GM12878 (cell line): ENCODE data around the gene PPHLN1. TPM values are rescaled to one million over a fixed set of nuclear protein-coding genes. Genes with fewer than 3 reads are reported as not detected.

Source experiments
- ATAC-seq: fragments of 200-7000 bp; cut with Tn5 transposase; 3 replicates; pipeline ENCODE4 v1.9.1; 2020; ENCODE audit warnings: mild to moderate bottlenecking, moderate library complexity
- BruUV-seq: library from RNA; stranded (reverse); fragments of 400-500 nt; replicated peaks from 2 replicates; lab custom pipeline; 2021; lab: Mats Ljungman, UMichigan
- CTCF ChIA-PET: fragments of 300-600 bp; sonication (Branson Sonifier 250); formaldehyde crosslinking; extraction: SDS; loops from one replicate; lab custom pipeline; 2021; ENCODE audit warnings: inconsistent platforms; lab: Yijun Ruan, JAX
- POLR2A ChIA-PET: fragments of 350-600 bp; formaldehyde crosslinking; extraction: SDS; loops from one replicate; lab custom pipeline; 2021; ENCODE audit warnings: inconsistent platforms; lab: Charles Lee
- RAD21 ChIA-PET: fragments of 300-600 bp; sonication (Branson Sonifier 250); formaldehyde crosslinking; loops from one replicate; lab custom pipeline; 2023; ENCODE audit warnings: antibody characterized with exemption; ENCODE audit not compliant: unreplicated experiment; lab: Charles Lee
- SMC1A ChIA-PET: fragments of 300-600 bp; sonication (Branson Sonifier 250); formaldehyde crosslinking; loops from one replicate; lab custom pipeline; 2023; ENCODE audit not compliant: unreplicated experiment, uncharacterized antibody; lab: Charles Lee
- DNase-seq: peaks from one replicate; pipeline ENCODE4 v3.0.0-alpha.2; 2011; ENCODE audit warnings: low read depth, low spot score
- FAIRE-seq: peaks from 3 replicates; lab custom pipeline; 2011; peaks lifted over from hg19 to GRCh38; lab: Jason Lieb, UNC
- H2AFZ ChIP-seq: 2 replicates; pipeline ENCODE4 v1.6.0; 2011; ENCODE audit warnings: low read depth, low read length, control low read depth; ENCODE audit not compliant: control insufficient read depth
- H3K27ac ChIP-seq: 2 replicates; pipeline ENCODE4 v1.5.1; 2011; ENCODE audit warnings: control low read depth; ENCODE audit not compliant: control insufficient read depth, insufficient read depth
- H3K27me3 ChIP-seq, 2 experiments: replicated peaks in 1 of 2; 2 replicates each; pipeline versions ENCODE4 v1.6.0 to v1.6.1; 2011; ENCODE audit warnings: low read length in 1 of 2; ENCODE audit not compliant: control insufficient read depth in 2 of 2, insufficient read depth in 2 of 2
- H3K36me3 ChIP-seq, 2 experiments: 2 replicates each; pipeline ENCODE4 v1.5.1; 2011; ENCODE audit warnings: low read length in 1 of 2; ENCODE audit not compliant: control insufficient read depth in 2 of 2, insufficient read depth in 2 of 2
- H3K4me1 ChIP-seq: 2 replicates; pipeline ENCODE4 v1.6.1; 2011; ENCODE audit warnings: mild to moderate bottlenecking, low read length, moderate library complexity, mixed read lengths; ENCODE audit not compliant: control insufficient read depth, insufficient read depth
- H3K4me2 ChIP-seq: 2 replicates; pipeline ENCODE4 v1.6.0; 2011; ENCODE audit warnings: control low read depth; ENCODE audit not compliant: control insufficient read depth, insufficient read depth
- H3K4me3 ChIP-seq: fragments of 200-600 bp; sonication (generic); 2 replicates; pipeline ENCODE4 v1.5.1; 2016
- H3K79me2 ChIP-seq: 2 replicates; pipeline ENCODE4 v1.6.0; 2011; ENCODE audit warnings: low read length; ENCODE audit not compliant: control insufficient read depth, insufficient read depth
- H3K9ac ChIP-seq: 2 replicates; pipeline ENCODE4 v1.8.0; 2011; ENCODE audit warnings: low read length, control low read depth, mixed read lengths; ENCODE audit not compliant: control insufficient read depth, insufficient read depth
- H3K9me3 ChIP-seq: replicated peaks from 3 replicates; pipeline ENCODE4 v1.5.1; 2011; ENCODE audit warnings: mild to moderate bottlenecking, low read length; ENCODE audit not compliant: control insufficient read depth, insufficient read depth
- H4K20me1 ChIP-seq: 2 replicates; pipeline ENCODE4 v1.6.0; 2011; ENCODE audit not compliant: control insufficient read depth, insufficient read depth
- BRCA1 ChIP-seq: IDR thresholded peaks from 2 replicates; pipeline ENCODE4 v1.6.1; 2011; ENCODE audit warnings: low read depth, low read length, improper control_type of control experiment
- CBX5 ChIP-seq: sonication (generic); IDR thresholded peaks from 2 replicates; pipeline ENCODE4 v1.6.1; 2016; ENCODE audit warnings: low read depth, moderate library complexity, mild to moderate bottlenecking, inconsistent platforms
- CREB1 ChIP-seq: IDR thresholded peaks from 2 replicates; pipeline ENCODE4 v1.6.1; 2012; ENCODE audit warnings: low read depth, mild to moderate bottlenecking, inconsistent platforms
- EZH2 ChIP-seq: IDR thresholded peaks from 2 replicates; pipeline ENCODE4 v1.6.1; 2012; ENCODE audit warnings: low read depth, mild to moderate bottlenecking, control low read depth, inconsistent platforms, low read length, borderline replicate concordance; ENCODE audit not compliant: control insufficient read depth
- MEF2A ChIP-seq: IDR thresholded peaks from 2 replicates; pipeline ENCODE4 v1.6.1; 2011; ENCODE audit warnings: low read depth, mild to moderate bottlenecking, low read length, moderate library complexity; ENCODE audit not compliant: insufficient read depth
- POLR2A ChIP-seq: IDR thresholded peaks from 2 replicates; pipeline ENCODE4 v1.6.1; 2011; ENCODE audit warnings: low read depth, mild to moderate bottlenecking, low read length
- RAD21 ChIP-seq: IDR thresholded peaks from 2 replicates; pipeline ENCODE4 v1.6.1; 2011; ENCODE audit warnings: mild to moderate bottlenecking, low read depth, low read length, moderate library complexity; ENCODE audit not compliant: insufficient read depth
- RCOR1 ChIP-seq: conservative IDR thresholded peaks from 2 replicates; pipeline ENCODE4 v1.6.1; 2012; ENCODE audit warnings: low read depth, low read length, improper control_type of control experiment
- SIN3A ChIP-seq: IDR thresholded peaks from 2 replicates; pipeline ENCODE4 v1.6.1; 2012; ENCODE audit warnings: low read depth, low read length, improper control_type of control experiment
- SMAD5 ChIP-seq: IDR thresholded peaks from 2 replicates; pipeline ENCODE4 v1.6.1; 2016; ENCODE audit warnings: antibody characterized with exemption, low read depth
- SMARCA5 ChIP-seq: fragments of 450-650 bp; IDR thresholded peaks from 2 replicates; pipeline ENCODE4 v1.6.1; 2017; ENCODE audit warnings: mild to moderate bottlenecking
- ZNF24 ChIP-seq: fragments of 450-650 bp; IDR thresholded peaks from 2 replicates; pipeline ENCODE4 v1.6.1; 2017; ENCODE audit warnings: antibody characterized with exemption, mild to moderate bottlenecking
- WGBS: methylation state at CpG from one replicate; pipeline ENCODE4 v1.1.6; 2016; ENCODE audit warnings: low lambda C conversion rate; ENCODE audit not compliant: insufficient replicate concordance, insufficient coverage; ENCODE audit errors: missing lambda C conversion rate; 5-methylcytosine and 5-hydroxymethylcytosine counted together
- in situ Hi-C: fragments of 300-500 bp; cut with MboI; formaldehyde crosslinking; loops from 9 replicates; pipeline ENCODE4 v1.14.3; 2018; ENCODE audit warnings: mixed read lengths
- intact Hi-C: fragments of 100-400 bp; cut with micrococcal nuclease; formaldehyde crosslinking; loops from one replicate; pipeline ENCODE4 v1.14.2; 2022; ENCODE audit not compliant: unreplicated experiment
- polyA plus RNA-seq, 11 experiments: library from polyadenylated mRNA; depleted of rRNA in 4 of 11; unstranded in 6 of 11; stranded (reverse) in 5 of 11; fragments of >200 nt; fragmentation: Nextera tagmentation in 4 of 11; fragmentation: Illumina TruSeq in 1 of 11; extraction: Ambion mirVana in 4 of 11; extraction: Trizol in 1 of 11; gene quantifications; 1 replicate in 1 of 11; 2 replicates in 10 of 11; pipeline versions ENCODE4 v1.2.1 to v1.2.3, GENCODE V29; 2011 to 2016; ENCODE audit warnings: inconsistent platforms in 2 of 11, missing spikeins in 2 of 11, low read depth in 1 of 11
- total RNA-seq, 4 experiments: library from RNA; depleted of rRNA in 3 of 4; stranded (reverse); fragments of >200 nt in 3 of 4; fragmentation: Illumina TruSeq in 1 of 4; extraction: Trizol in 1 of 4; gene quantifications; 2 replicates each; pipeline versions ENCODE4 v1.2.1 to v1.2.3, GENCODE V29; 2013 to 2021
- TF ChIP-seq, protein P1 (sequence below): fragments of 150-350 bp; IDR thresholded peaks from 2 replicates; pipeline ENCODE4 v1.6.1; 2016; ENCODE audit warnings: low read depth, low read length
- TF ChIP-seq, protein P2 (sequence below): IDR thresholded peaks from 2 replicates; pipeline ENCODE4 v1.6.1; 2011; ENCODE audit warnings: borderline replicate concordance, low read depth, mild to moderate bottlenecking, moderate library complexity, mixed read lengths, low read length; ENCODE audit not compliant: insufficient read depth; ENCODE audit errors: extremely low read length
- TF ChIP-seq, protein P3 (sequence below): IDR thresholded peaks from 2 replicates; pipeline ENCODE4 v1.6.1; 2012; ENCODE audit warnings: improper control_type of control experiment, low read depth, low read length; ENCODE audit not compliant: insufficient replicate concordance

The PPHLN1 gene
- total and polyA plus RNA-seq, 10 of the 15 experiments (the other 5 are each of a cell fraction or from before 2014, with no cell fraction given), result 73.6 to 117 (median 92.1) TPM

DNA sequence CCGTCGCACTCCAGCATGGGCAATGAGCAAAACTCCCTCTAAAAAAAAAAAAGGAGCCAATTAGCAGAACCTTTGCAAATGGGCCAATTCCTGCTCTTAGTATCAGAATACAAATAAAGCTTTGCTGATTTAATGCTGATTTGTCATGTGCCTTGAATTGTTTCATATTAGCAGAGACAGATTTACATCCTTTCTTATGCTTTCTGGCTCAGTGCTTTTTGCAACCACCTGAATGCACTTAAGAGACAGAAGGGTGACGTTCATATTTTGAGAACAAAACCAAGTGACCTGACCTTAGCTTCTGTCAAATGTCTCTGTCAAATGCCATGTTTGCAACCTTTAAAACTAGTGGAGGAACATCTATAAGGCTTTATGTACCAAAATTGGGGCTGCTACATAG, 44.1 kb upstream of the PPHLN1 start (continued):
- TF ChIP-seq EZH2 (no peak), POLR2A (no peak), MEF2A (no peak)
- TF ChIP-seq, all 136 proteins: peak for 0

DNA sequence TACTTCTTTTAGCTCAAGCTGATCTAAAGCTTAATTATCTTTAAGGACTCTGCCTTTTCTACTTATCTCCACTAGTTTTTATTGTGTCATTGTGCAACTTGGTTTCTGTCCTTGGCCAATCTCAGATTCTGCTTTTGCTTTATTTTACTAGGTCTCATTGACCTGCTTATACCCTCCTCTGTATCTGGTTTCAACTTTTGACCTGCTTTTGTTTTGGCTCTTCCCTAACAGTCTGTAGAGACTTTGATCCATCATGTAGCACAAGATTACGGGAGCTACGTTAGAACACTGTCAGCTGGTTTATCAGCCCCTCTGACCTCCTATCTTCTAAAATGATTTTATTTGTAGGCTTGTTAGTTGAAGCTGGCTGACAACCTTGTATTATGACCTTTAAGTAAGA, 43.7 kb upstream of the PPHLN1 start:
- ChIA-PET SMC1A (interaction anchor here (0.9 to 1.4 kb wide), 5 partner anchors 12 to 119 kb away, joined by 3 read pairs; no protein-coding TSS in a partner anchor), POLR2A (no interaction called here), CTCF (interaction anchor here (0.5 to 2.1 kb wide), 4 partner anchors 11 to 50 kb away, joined by 3 to 9 read pairs (median 4); no protein-coding TSS in a partner anchor), RAD21 (interaction anchor here (1.0 to 1.4 kb wide), 3 partner anchors 9 to 17 kb away, joined by 3 to 4 read pairs (median 4); no protein-coding TSS in a partner anchor)
- no peak for FAIRE-seq
- in situ Hi-C loops (no loop called here), intact Hi-C loops (no loop called here)
- H3K9me3 ChIP-seq, result no peaks in the 10 kb centered on the region
- H3K4me3 ChIP-seq, result no peak overlapping the region
- no peaks in the 10 kb centered on the region for H3K27me3 ChIP-seq
- no peaks in the 10 kb centered on the region for H3K36me3 ChIP-seq
- H3K4me1 ChIP-seq, result peaks cover 3% of the 10 kb centered on the region; the same call in 1 of the 2 replicates
- H3K9ac ChIP-seq, result no peak overlapping the region
- no peaks in the 10 kb centered on the region for H4K20me1 ChIP-seq
- no peak for DNase-seq
- H2AFZ ChIP-seq, result no peak overlapping the region
- H3K27ac ChIP-seq, result no peak overlapping the region
- TF ChIP-seq ZNF24, result no peak
- TF ChIP-seq, protein P1, sequence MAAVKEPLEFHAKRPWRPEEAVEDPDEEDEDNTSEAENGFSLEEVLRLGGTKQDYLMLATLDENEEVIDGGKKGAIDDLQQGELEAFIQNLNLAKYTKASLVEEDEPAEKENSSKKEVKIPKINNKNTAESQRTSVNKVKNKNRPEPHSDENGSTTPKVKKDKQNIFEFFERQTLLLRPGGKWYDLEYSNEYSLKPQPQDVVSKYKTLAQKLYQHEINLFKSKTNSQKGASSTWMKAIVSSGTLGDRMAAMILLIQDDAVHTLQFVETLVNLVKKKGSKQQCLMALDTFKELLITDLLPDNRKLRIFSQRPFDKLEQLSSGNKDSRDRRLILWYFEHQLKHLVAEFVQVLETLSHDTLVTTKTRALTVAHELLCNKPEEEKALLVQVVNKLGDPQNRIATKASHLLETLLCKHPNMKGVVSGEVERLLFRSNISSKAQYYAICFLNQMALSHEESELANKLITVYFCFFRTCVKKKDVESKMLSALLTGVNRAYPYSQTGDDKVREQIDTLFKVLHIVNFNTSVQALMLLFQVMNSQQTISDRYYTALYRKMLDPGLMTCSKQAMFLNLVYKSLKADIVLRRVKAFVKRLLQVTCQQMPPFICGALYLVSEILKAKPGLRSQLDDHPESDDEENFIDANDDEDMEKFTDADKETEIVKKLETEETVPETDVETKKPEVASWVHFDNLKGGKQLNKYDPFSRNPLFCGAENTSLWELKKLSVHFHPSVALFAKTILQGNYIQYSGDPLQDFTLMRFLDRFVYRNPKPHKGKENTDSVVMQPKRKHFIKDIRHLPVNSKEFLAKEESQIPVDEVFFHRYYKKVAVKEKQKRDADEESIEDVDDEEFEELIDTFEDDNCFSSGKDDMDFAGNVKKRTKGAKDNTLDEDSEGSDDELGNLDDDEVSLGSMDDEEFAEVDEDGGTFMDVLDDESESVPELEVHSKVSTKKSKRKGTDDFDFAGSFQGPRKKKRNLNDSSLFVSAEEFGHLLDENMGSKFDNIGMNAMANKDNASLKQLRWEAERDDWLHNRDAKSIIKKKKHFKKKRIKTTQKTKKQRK, result no peak
- TF ChIP-seq, protein P2, sequence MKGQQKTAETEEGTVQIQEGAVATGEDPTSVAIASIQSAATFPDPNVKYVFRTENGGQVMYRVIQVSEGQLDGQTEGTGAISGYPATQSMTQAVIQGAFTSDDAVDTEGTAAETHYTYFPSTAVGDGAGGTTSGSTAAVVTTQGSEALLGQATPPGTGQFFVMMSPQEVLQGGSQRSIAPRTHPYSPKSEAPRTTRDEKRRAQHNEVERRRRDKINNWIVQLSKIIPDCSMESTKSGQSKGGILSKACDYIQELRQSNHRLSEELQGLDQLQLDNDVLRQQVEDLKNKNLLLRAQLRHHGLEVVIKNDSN, result no peak
- TF ChIP-seq SIN3A, result no peak
- TF ChIP-seq SMARCA5, result no peak
- TF ChIP-seq RAD21, result no peak
- TF ChIP-seq, protein P3, sequence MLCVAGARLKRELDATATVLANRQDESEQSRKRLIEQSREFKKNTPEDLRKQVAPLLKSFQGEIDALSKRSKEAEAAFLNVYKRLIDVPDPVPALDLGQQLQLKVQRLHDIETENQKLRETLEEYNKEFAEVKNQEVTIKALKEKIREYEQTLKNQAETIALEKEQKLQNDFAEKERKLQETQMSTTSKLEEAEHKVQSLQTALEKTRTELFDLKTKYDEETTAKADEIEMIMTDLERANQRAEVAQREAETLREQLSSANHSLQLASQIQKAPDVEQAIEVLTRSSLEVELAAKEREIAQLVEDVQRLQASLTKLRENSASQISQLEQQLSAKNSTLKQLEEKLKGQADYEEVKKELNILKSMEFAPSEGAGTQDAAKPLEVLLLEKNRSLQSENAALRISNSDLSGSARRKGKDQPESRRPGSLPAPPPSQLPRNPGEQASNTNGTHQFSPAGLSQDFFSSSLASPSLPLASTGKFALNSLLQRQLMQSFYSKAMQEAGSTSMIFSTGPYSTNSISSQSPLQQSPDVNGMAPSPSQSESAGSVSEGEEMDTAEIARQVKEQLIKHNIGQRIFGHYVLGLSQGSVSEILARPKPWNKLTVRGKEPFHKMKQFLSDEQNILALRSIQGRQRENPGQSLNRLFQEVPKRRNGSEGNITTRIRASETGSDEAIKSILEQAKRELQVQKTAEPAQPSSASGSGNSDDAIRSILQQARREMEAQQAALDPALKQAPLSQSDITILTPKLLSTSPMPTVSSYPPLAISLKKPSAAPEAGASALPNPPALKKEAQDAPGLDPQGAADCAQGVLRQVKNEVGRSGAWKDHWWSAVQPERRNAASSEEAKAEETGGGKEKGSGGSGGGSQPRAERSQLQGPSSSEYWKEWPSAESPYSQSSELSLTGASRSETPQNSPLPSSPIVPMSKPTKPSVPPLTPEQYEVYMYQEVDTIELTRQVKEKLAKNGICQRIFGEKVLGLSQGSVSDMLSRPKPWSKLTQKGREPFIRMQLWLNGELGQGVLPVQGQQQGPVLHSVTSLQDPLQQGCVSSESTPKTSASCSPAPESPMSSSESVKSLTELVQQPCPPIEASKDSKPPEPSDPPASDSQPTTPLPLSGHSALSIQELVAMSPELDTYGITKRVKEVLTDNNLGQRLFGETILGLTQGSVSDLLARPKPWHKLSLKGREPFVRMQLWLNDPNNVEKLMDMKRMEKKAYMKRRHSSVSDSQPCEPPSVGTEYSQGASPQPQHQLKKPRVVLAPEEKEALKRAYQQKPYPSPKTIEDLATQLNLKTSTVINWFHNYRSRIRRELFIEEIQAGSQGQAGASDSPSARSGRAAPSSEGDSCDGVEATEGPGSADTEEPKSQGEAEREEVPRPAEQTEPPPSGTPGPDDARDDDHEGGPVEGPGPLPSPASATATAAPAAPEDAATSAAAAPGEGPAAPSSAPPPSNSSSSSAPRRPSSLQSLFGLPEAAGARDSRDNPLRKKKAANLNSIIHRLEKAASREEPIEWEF, result no peak
- no peak for TF ChIP-seq CREB1
- TF ChIP-seq SMAD5, result no peak
- no peak for TF ChIP-seq CBX5
- TF ChIP-seq RCOR1, result no peak
- TF ChIP-seq BRCA1, result no peak
- no peaks in the 10 kb centered on the region for H3K79me2 ChIP-seq
- BruUV-seq, result no TSS peak
- WGBS, result 100% methylated on average over 2 of the region's 2 CpGs
- H3K4me2 ChIP-seq, result no peak overlapping the region
- ATAC-seq, result no peak
